ENCODE measurements around the gene JRKL.
"Not testable (repeated sequence)": the region's sequence is repeated elsewhere in the genome, so short reads cannot be mapped to it uniquely, and the experiment has no call there.

Gene JRKL

DNA sequence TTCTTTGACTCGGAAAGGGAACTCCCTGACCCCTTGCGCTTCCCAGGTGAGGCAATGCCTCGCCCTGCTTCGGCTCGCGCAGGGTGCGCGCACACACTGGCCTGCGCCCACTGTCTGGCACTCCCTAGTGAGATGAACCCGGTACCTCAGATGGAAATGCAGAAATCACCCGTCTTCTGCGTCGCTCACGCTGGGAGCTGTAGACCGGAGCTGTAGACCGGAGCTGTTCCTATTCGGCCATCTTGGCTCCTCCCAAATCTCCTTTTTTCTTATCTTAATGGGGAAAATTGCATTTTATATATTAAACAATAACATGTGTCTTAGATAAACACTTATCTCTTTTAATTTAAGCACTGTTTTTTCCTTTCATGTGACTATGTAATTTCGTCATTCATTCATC, 21.6 kb downstream of the JRKL start:
- not testable (repeated sequence) for H3K27ac ChIP-seq (ENCODE audit: low read depth, low read length); H3K9ac ChIP-seq (ENCODE audit: low read length); H3K36me3 ChIP-seq (ENCODE audit: control insufficient read depth, insufficient read depth, low read length); H3K4me1 ChIP-seq (ENCODE audit: control insufficient read depth, insufficient read depth, low read length); H3K27me3 ChIP-seq (ENCODE audit: control insufficient read depth, insufficient read depth, low read length); H3K4me3 ChIP-seq (ENCODE audit: low read length)

DNA sequence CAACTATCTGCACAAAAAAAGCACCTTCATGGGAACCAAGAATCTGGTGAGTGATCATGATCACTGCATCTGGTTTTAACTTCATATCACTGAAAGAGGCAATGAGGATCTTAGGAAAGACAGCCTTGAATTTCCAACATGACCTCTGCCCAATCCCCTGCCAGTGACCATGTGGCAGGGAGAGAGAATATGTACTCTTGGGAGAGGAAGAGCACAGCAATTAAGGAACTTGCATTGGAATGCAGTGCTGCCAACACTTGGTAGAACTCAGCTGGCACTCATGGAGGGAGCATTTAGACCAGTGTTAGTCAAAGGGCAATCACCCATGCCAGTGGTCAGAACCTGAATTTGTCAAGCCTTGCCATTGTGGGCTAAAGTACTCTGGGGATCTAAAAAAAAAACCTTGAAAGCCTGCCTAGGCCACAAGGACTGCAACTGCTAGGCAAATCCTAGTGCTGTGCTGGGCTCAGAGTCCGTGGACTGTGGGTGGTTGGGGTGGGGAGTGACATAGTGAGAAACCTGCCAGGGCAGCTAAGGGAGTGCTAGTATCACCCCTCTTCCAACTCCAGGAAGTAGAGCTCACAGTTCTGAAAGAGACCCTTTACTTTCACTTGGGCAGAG, 23.1 kb downstream of the JRKL start:
- no peaks in the 10 kb centered on the region for H3K36me3 ChIP-seq (ENCODE audit: control insufficient read depth, insufficient read depth, low read length)
- H3K9ac ChIP-seq (ENCODE audit: low read length), result no peak overlapping the region
- no peak overlapping the region for H3K4me3 ChIP-seq (ENCODE audit: low read length)
- H3K27ac ChIP-seq (ENCODE audit: low read depth, low read length), result no peak overlapping the region
- H3K4me1 ChIP-seq (ENCODE audit: control insufficient read depth, insufficient read depth, low read length), result no peaks in the 10 kb centered on the region
- no peaks in the 10 kb centered on the region for H3K27me3 ChIP-seq (ENCODE audit: control insufficient read depth, insufficient read depth, low read length)

DNA sequence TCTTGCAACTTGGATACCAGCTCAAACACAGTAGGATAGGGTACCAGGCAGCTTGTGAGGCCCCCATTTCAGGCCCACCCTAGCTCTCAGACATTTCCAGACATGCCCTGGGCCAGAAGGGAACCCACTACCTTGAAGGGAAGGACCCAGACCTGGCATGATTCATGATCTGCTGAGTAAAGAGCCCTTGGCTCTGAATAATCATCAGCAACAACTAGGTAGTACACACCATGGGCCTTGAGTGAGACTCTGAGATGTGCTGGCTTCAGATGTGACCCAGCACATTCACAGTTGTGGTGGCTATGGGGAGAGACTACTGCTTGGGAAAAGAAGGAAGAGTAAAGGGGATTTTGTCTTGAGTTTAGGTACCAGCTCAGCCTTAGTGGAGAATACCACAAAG, 23.6 kb downstream of the JRKL start:
- no peak overlapping the region for H3K27ac ChIP-seq (ENCODE audit: low read depth, low read length)

GRCh38 chr11:96424693-96425092, 34.9 kb downstream of the JRKL start:
- Histone ChIP-seq H3K27ac (ENCODE audit: low read depth, low read length) (no peak overlapping the region), H3K9ac (ENCODE audit: low read length) (no peak overlapping the region), H3K4me3 (ENCODE audit: low read length) (no peak overlapping the region), H3K36me3 (ENCODE audit: control insufficient read depth, insufficient read depth, low read length) (no peaks in the 10 kb centered on the region), H3K4me1 (ENCODE audit: control insufficient read depth, insufficient read depth, low read length) (no peaks in the 10 kb centered on the region), H3K27me3 (ENCODE audit: control insufficient read depth, insufficient read depth, low read length) (no peaks in the 10 kb centered on the region)

More for the DNA sequence above, 23.6 kb downstream of the JRKL start:
- Histone ChIP-seq H3K36me3 (ENCODE audit: control insufficient read depth, insufficient read depth, low read length) (no peaks in the 10 kb centered on the region), H3K9ac (ENCODE audit: low read length) (no peak overlapping the region), H3K4me3 (ENCODE audit: low read length) (no peak overlapping the region), H3K4me1 (ENCODE audit: control insufficient read depth, insufficient read depth, low read length) (no peaks in the 10 kb centered on the region), H3K27me3 (ENCODE audit: control insufficient read depth, insufficient read depth, low read length) (no peaks in the 10 kb centered on the region)

GRCh38 chr11:96430668-96431067, 40.9 kb downstream of the JRKL start:
- Histone ChIP-seq H3K4me3 (ENCODE audit: low read length) (no peak overlapping the region), H3K9ac (ENCODE audit: low read length) (no peak overlapping the region), H3K27ac (ENCODE audit: low read depth, low read length) (no peak overlapping the region), H3K4me1 (ENCODE audit: control insufficient read depth, insufficient read depth, low read length) (no peaks in the 10 kb centered on the region), H3K27me3 (ENCODE audit: control insufficient read depth, insufficient read depth, low read length) (no peaks in the 10 kb centered on the region), H3K36me3 (ENCODE audit: control insufficient read depth, insufficient read depth, low read length) (no peaks in the 10 kb centered on the region)

- H3K9ac ChIP-seq (ENCODE audit: low read length); H3K4me3 ChIP-seq (ENCODE audit: low read length); H3K36me3 ChIP-seq (ENCODE audit: control insufficient read depth, insufficient read depth, low read length); H3K27me3 ChIP-seq (ENCODE audit: control insufficient read depth, insufficient read depth, low read length); H3K27ac ChIP-seq (ENCODE audit: low read depth, low read length); H3K4me1 ChIP-seq (ENCODE audit: control insufficient read depth, insufficient read depth, low read length): not testable (repeated sequence)
These were observed 42.8 kb downstream of the JRKL start for GRCh38 chr11:96432654-96433053.
